Ovary (tissue), 3 donors: Measurements from ENCODE around the gene CCDC50.

Experiments
- CTCF ChIP-seq, 3 donors: fragments of 450-650 bp in 2 of 3; fragments of 200-600 bp in 1 of 3; IDR thresholded peaks; one replicate each; pipeline versions ENCODE4 v1.5.1 to v1.8.0; 2016 to 2022; ENCODE audit warnings: antibody characterized with exemption in 3 of 3, mild to moderate bottlenecking in 1 of 3
- EP300 ChIP-seq: sonication (generic); formaldehyde crosslinking; IDR thresholded peaks from one replicate; pipeline ENCODE4 v1.6.1; 2017; ENCODE audit warnings: antibody characterized with exemption
- donor health status: DM: no; HTN: no; CAD: no.

- TF ChIP-seq CTCF (IDR thresholded peaks at IDR 0.05) (no peak), EP300 (no peak)
Observed at GRCh38 chr3:191409791-191410359, 80.7 kb downstream of the CCDC50 start.
